ENCODE results near the gene PRMT9. TPM values are rescaled to one million over a fixed set of nuclear protein-coding genes. Genes with fewer than 3 reads are reported as not detected.

Gene PRMT9
- total and polyA plus RNA-seq, 2 donors (not counting 1 experiment from before 2014, with no cell fraction given): 8.8 to 14.4 TPM

DNA sequence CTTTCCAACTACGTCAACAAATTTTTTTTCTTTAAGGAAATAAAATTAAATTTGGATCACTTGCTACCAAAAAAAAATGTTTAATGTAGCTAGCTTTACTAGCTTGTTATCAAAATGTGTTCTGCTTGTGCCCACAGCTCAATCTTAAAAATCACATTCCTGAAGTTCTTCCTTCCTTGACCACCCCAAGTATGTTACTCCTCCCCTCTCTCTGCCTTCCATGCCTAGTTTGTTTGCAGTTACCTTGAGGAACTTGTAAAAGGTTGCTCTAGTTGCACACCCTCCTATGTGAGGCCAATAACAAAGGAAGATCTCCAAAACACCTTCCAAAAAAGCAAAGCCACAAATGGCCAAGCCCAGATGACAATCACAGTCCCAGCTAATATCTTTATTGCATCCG is 86.4 kb downstream of the PRMT9 start:
- Histone ChIP-seq H3K4me2 (ENCODE audit: extremely low read depth, insufficient read depth, low read length) (peak overlapping the region; percentile 48), H3K4me3 (replicated peaks in 1 of 4; ENCODE audit: control extremely low read depth in 1 of 4, insufficient read depth in 1 of 4, low read depth in 3 of 4, low read length in 4 of 4) (no peak overlapping the region), H3K9ac (ENCODE audit: insufficient read depth, low read length) (no peak overlapping the region), H3K4me1 (ENCODE audit: control insufficient read depth, extremely low read depth, insufficient read depth, low read length) (peaks cover 15% of the 10 kb centered on the region), H3K36me3 (ENCODE audit: control insufficient read depth, insufficient read depth, low read length) (no peaks in the 10 kb centered on the region), H2AFZ (ENCODE audit: low read length) (no peak overlapping the region), H3K27ac (ENCODE audit: insufficient read depth, low read length) (peak overlapping the region; percentile 54), H4K20me1 (ENCODE audit: control insufficient read depth, extremely low read depth, insufficient read depth, low read length) (no peaks in the 10 kb centered on the region), H3K9me3 (ENCODE audit: control insufficient read depth, insufficient read depth, low read depth, low read length) (no peaks in the 10 kb centered on the region), H3K27me3 (ENCODE audit: control insufficient read depth, insufficient read depth, low read length) (no peaks in the 10 kb centered on the region), H3K79me2 (ENCODE audit: control insufficient read depth, insufficient read depth, low read length) (no peaks in the 10 kb centered on the region)
- DNase-seq (ENCODE audit: low read depth in 2 of 2): no peak
- TF ChIP-seq CTCF (conservative IDR thresholded peaks at IDR 0.05 in 1 of 2, IDR thresholded peaks at IDR 0.05 in 1 of 2; ENCODE audit: low read depth in 1 of 2, low read length in 2 of 2) (no peak), EZH2 (IDR thresholded peaks at IDR 0.05; ENCODE audit: low read length, missing control alignments) (no peak)

DNA sequence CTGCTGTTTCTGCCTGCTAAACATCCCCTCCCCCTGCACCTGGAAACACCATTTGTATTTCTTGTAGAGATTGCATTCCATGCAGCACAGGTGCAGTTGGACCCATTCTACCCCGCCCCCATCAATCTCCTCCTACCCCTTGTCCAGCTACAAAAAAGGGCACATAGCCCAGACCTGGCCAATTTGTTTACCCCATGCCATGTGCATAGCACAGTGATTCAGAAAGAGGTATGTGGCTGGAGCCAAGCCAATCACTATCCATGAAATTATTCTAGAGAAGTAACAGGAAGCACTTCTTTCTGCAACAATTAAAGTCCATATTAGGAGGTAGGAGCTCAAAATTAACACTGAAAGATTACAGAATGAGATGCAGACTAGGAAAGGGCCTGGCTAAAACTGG is 87.0 kb downstream of the PRMT9 start:
- Histone ChIP-seq H3K9me3 (ENCODE audit: control insufficient read depth, insufficient read depth, low read depth, low read length) (no peaks in the 10 kb centered on the region), H3K27ac (ENCODE audit: insufficient read depth, low read length) (peak overlapping the region; percentile 54), H2AFZ (ENCODE audit: low read length) (peak overlapping the region; percentile 58), H4K20me1 (ENCODE audit: control insufficient read depth, extremely low read depth, insufficient read depth, low read length) (no peaks in the 10 kb centered on the region), H3K4me1 (ENCODE audit: control insufficient read depth, extremely low read depth, insufficient read depth, low read length) (peaks cover 15% of the 10 kb centered on the region), H3K79me2 (ENCODE audit: control insufficient read depth, insufficient read depth, low read length) (no peaks in the 10 kb centered on the region), H3K36me3 (ENCODE audit: control insufficient read depth, insufficient read depth, low read length) (no peaks in the 10 kb centered on the region), H3K4me2 (ENCODE audit: extremely low read depth, insufficient read depth, low read length) (peak overlapping the region; percentile 48), H3K9ac (ENCODE audit: insufficient read depth, low read length) (no peak overlapping the region), H3K4me3 (replicated peaks in 1 of 4; ENCODE audit: control extremely low read depth in 1 of 4, insufficient read depth in 1 of 4, low read depth in 3 of 4, low read length in 4 of 4) (no peak overlapping the region), H3K27me3 (ENCODE audit: control insufficient read depth, insufficient read depth, low read length) (no peaks in the 10 kb centered on the region)
- DNase-seq (ENCODE audit: low read depth in 2 of 2): peak; percentile 88 to 90
- TF ChIP-seq CTCF (conservative IDR thresholded peaks at IDR 0.05 in 1 of 2, IDR thresholded peaks at IDR 0.05 in 1 of 2; ENCODE audit: low read depth in 1 of 2, low read length in 2 of 2) (no peak), EZH2 (IDR thresholded peaks at IDR 0.05; ENCODE audit: low read length, missing control alignments) (no peak)

DNA sequence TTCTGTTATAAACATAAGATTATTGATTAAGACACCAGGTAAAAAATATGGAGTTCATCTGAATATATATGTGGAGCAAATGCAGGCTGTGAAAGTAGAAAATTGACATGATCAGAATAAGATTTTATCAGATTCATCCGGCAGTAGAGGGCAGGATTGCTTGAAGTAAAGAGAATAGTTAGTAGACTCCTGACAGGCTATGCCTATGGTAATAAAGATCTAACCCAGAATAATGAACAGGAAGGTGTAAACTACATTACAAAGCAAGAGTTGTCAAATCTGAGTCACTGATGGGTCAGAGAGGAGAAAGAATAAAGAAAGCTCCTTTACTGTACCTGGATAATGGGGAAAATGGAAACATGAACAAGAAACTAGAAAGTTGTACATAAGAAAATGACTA is 87.6 kb downstream of the PRMT9 start:
- peak; percentile 10 to 14 for TF ChIP-seq CTCF (conservative IDR thresholded peaks at IDR 0.05 in 1 of 2, IDR thresholded peaks at IDR 0.05 in 1 of 2; ENCODE audit: low read depth in 1 of 2, low read length in 2 of 2)
- no peak for TF ChIP-seq EZH2 (IDR thresholded peaks at IDR 0.05; ENCODE audit: low read length, missing control alignments)
- H3K36me3 ChIP-seq (ENCODE audit: control insufficient read depth, insufficient read depth, low read length): no peaks in the 10 kb centered on the region
- no peak overlapping the region for H3K4me3 ChIP-seq (replicated peaks in 1 of 4; ENCODE audit: control extremely low read depth in 1 of 4, insufficient read depth in 1 of 4, low read depth in 3 of 4, low read length in 4 of 4)
- H3K27me3 ChIP-seq (ENCODE audit: control insufficient read depth, insufficient read depth, low read length): no peaks in the 10 kb centered on the region
- no peak overlapping the region for H2AFZ ChIP-seq (ENCODE audit: low read length)
- no peaks in the 10 kb centered on the region for H3K9me3 ChIP-seq (ENCODE audit: control insufficient read depth, insufficient read depth, low read depth, low read length)
- no peak overlapping the region for H3K9ac ChIP-seq (ENCODE audit: insufficient read depth, low read length)
- DNase-seq (ENCODE audit: low read depth in 2 of 2): peak in 1 of 2 donors; percentile 39
- no peak overlapping the region for H3K4me2 ChIP-seq (ENCODE audit: extremely low read depth, insufficient read depth, low read length)
- no peak overlapping the region for H3K27ac ChIP-seq (ENCODE audit: insufficient read depth, low read length)
- peaks cover 15% of the 10 kb centered on the region for H3K4me1 ChIP-seq (ENCODE audit: control insufficient read depth, extremely low read depth, insufficient read depth, low read length)
- H4K20me1 ChIP-seq (ENCODE audit: control insufficient read depth, extremely low read depth, insufficient read depth, low read length): no peaks in the 10 kb centered on the region
- H3K79me2 ChIP-seq (ENCODE audit: control insufficient read depth, insufficient read depth, low read length): no peaks in the 10 kb centered on the region
